Kidney capillary endothelial cell (primary cell): ENCODE results near the gene ZNF69.
"Not testable (repeated sequence)": the region's sequence is repeated elsewhere in the genome, so short reads cannot be mapped to it uniquely, and the experiment has no call there.

ENCODE experiments used
- DNase-seq: peaks from one replicate; pipeline ENCODE4 v3.0.0-alpha.2; 2018; ENCODE audit warnings: low spot score

ZNF69 gene

DNA sequence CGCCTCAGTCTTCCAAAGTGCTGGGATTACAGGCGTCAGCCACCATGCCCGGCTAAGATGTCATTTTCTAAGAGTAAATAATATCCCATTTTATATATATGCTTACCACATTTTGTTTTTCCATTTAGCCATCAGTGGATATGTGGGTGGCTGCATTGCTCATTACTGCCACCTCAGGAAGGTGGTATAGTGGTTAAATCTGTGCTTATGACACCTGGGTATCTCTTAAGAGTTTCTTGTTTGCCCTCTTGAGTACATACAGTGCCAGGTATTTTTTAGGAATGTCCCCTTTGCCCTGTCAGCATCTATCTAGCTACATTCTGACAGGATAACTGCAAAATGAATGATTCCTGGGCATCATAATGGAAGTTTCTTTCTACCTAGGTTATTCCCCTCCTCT lies 14.6 kb downstream of the ZNF69 start:
- no peak for DNase-seq

DNA sequence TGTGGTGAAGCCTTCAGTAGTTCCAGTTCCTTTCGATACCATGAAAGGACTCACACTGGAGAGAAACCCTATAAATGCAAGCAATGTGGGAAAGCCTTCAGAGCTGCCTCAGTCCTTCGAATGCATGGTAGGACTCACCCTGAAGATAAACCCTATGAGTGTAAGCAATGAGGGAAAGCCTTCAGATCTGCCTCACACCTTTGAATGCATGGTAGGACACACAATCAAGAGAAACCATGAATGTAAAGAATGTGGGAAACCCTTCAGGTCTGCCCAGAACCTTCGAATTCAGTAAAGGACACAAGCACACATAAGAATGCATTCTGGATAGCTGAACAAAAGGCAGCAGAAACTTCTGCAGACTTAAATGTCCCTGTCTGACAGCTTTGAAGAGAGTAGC lies 18.3 kb downstream of the ZNF69 start:
- no peak for DNase-seq

DNA sequence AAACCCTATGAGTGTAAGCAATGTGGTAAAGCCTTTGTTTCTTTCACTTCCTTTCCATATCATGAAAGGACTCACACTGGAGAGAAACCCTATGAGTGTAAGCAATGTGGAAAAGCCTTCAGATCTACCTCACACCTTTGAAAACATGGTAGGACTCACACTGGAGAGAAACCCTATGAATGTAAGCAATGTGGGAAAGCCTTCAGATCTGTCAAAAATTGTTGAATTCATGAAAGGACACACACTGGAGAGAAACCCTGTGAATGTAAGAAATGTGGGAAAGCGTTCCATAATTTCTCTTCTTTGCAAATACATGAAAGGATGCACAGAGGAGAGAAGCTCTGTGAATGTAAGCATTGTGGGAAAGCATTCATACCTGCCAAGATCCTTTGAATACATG lies 24.4 kb downstream of the ZNF69 start:
- not testable (repeated sequence) for DNase-seq

DNA sequence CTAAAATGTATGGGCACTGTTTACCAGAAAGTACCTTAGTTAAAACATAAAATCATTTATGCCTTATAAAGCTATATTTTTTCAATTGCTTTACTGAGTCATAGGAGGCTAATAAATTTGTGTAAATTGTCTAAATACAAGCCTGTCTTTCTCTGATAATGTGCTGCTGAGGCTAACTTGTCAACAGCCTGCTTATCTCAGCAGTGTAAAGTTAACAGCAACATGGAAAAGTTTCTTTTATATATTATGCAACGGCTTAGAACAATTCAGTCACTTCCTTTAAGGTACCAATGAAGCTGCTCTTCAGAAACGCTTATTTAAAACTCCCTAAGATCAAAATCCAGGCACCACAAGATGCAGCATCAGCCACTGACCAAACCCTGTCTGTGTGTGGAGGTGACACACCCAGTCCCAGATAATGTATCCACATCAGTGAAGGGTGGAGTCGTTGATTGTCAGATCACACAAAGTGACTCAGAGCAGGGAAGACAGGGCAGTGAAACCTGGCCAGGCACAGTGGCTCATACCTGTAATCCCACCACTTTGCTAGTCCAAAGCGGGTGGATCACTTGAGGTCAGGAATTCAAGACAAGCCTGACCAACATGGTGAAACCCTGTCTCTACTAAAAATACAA lies 27.0 kb downstream of the ZNF69 start:
- DNase-seq, result not testable (repeated sequence)

DNA sequence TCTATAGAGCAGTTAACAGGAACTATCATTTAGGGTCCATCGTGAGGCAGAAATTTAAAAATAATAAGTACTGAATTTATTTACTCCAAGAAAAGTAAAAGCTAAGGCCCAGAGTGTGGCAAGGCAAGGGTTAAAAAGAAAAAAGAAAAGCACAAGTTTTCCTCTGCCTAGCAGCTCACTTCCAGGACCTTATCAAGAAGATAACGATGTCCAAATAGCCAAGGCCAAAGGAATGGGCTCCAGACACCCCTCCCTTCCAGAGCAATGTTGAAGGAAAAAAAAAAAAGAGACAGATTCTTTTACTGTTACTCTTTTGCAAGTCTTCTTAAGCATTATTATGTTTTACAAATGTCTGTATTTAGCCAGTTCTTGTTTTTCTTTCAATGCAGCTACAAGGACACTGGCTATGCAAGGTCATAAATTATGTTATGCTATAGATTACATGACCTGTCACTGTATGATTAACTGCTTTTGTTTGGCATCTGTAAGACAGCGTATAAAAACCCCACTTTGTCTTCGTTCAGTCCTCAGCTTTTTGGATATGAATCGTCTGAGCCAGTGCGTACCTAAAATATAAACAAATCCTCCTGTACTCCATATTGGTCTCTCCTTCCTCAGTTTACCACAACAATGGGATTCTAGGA lies 34.4 kb downstream of the ZNF69 start:
- DNase-seq, result no peak

DNA sequence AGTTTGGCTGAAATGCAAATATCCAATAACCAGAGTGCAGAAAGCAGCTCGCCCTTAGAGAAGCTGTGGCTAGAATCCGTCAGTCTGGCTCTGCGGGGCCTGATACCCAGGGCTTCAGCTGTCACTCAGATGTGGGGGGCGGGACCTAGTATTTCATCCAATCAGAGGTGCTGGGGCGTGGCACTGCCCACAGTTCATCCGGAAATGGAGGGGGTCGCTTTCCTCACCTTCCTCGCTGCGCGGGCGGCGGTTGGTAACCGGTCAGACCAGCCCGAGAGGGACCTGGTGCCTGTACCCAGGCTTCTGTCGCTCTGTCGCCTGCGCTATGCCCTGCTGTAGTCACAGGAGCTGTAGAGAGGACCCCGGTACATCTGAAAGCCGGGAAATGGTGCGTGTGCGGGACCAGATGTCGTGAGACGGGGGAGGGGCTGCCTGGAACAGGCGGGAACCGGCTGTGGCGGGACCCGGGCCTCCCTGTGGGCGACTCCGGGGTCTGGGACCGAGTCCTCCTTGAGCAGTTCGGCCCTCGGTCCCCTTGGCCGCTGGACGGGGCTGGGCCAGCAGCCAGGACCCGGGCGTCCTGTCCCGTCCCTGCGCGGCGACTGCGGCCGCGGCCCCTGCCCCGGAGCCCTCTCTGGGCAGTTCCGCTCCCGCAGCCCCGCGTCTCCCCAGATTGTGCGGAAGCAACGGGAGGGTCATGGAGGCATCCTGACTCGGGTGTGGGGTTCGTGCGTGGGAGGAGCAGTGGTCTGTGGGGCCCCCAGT lies 37.5 kb downstream of the ZNF69 start, which contains the start of gene ZNF700:
ZNF700 (plus strand) TSS at position 222 of the 765 bp plus-strand sequence; CDS start at position 326, 104 bp downstream.
- DNase-seq, result peak; percentile 88

DNA sequence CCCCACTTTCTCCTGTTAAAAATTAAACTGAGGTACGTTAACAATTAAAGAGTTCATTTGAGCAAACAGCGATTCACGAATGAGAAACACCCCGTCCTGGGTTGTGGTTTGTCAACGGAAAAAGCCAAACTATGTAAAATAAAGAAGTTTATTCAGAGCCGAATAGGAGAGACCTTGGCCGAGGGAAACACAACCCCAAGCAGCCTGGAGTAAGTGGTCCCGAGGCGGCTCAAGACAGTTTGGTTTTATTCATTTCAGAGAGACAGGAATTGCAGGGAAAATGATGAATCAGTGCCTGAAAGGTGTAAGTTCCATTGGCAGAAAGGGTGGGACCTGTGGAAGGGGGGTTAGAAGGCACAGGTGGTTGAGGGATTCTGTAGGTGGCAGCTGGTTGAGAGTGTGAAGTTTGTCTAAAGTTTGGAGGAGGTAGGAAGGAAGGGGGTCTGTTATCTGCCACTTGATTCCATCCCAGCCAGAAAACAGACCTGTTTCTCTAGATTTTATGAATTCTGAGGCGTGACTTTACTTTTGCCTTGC lies 38.1 kb downstream of the ZNF69 start:
- DNase-seq, result not testable (repeated sequence)

DNA sequence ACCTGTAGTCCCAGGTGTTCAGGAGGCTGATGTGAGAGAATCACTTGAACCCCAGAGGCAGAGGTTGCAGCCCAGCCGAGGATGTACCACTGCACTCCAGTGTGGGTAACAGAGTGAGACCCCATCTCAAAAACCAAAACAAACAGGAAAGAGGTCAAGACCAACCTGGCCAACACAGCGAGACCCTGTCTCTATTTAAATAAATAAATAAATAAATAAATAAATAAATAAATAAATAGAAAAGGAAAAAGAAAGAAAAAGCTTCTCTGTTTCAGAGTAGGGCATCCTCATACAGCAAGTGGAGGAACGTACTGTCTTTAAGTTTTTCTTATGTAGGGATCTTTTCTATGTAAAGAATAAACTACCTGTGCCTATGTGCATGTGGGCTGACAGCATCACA lies 39.6 kb downstream of the ZNF69 start:
- no peak for DNase-seq

DNA sequence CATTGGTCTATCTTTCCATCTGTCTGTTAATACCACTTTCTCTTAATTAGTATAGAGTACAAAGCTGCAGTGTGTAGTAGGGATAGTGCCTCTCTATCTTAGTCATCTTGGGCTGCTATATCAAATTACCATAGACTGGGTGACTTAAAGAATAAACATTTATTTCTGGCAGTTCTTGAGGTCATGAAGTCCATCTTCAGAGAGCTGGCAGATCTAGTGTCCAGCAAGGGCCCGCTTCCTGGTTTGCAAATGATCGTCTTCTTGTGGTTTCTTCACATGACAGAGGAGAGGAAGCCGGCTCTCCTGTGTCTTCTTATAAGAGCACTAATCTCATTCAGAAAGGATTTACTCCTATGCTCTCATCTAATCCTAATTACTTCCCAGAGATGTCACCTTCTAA lies 43.5 kb downstream of the ZNF69 start:
- no peak for DNase-seq

DNA sequence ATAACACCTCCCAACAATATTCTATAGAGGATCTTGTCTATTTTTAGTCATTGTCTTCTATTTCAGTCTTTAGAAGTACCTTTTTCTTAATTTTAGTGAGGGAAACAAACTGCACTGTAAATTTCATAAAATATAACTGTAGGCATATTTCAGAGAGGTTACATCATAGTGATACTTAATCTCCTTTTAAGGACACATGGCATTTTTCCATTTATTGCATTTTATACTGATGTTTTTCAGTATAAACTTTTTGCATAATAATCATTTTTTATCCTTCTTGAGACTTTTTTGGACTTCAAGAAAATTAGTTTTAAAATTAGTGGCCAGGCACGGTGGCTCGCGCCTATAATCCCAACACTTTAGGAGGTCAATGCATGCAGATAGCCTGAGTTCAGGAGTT lies 43.9 kb downstream of the ZNF69 start:
- no peak for DNase-seq

DNA sequence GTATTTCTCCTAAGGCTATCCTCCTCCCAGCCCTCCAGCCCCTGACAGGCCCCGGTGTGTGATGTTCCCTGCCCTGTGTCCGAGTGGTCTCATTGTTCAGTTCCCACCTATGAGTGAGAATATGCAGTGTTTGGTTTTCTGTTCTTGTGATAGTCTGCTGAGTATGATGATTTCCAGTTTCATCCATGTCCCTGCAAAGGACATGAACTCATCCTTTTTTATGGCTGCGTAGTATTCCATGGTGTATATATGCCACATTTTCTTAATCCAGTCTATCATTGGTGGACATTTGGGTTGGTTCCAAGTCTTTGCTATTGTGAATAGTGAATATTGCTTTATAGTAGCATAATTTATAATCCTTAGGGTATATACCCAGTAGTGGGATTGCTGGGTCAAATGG lies 48.2 kb downstream of the ZNF69 start:
- not testable (repeated sequence) for DNase-seq

DNA sequence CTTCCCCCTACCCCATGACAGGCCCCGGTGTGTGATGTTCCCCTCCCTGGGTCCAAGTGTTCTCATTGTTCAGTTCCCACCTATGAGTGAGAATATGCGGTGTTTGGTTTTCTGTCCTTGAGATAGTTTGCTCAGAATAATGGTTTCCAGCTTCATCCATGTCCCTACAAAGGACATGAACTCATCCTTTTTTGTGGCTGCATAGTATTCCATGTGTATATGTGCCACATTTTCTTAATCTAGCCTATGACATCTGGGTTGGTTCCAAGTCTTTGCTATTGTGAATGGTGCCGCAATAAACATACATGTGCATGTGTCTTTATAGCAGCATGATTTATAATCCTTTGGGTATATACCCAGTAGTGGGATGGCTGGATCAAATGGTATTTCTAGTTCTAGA lies 50.8 kb downstream of the ZNF69 start:
- DNase-seq, result not testable (repeated sequence)

DNA sequence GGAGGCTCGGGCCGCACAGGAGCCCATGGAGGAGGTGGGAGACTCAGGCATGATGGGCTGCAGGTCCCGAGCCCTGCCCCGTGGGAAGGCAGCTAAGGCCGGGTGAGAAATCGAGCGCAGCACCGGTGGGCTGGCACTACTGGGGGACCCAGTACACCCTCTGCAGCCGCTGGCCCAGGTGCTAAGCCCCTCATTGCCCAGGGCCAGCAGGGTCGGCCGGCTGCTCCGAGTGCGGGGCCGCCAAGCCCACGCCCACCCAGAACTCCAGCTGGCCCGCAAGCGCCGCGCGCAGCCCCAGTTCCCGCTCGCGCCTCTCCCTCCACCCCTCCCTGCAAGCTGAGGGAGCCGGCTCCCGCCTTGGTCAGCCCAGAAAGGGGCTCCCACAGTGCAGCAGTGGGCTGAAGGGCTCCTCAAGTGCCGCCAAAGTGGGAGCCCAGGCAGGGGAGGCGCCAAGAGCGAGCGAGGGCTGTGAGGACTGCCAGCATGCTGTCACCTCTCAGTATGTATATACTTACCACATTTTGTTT lies 53.8 kb downstream of the ZNF69 start:
- not testable (repeated sequence) for DNase-seq

DNA sequence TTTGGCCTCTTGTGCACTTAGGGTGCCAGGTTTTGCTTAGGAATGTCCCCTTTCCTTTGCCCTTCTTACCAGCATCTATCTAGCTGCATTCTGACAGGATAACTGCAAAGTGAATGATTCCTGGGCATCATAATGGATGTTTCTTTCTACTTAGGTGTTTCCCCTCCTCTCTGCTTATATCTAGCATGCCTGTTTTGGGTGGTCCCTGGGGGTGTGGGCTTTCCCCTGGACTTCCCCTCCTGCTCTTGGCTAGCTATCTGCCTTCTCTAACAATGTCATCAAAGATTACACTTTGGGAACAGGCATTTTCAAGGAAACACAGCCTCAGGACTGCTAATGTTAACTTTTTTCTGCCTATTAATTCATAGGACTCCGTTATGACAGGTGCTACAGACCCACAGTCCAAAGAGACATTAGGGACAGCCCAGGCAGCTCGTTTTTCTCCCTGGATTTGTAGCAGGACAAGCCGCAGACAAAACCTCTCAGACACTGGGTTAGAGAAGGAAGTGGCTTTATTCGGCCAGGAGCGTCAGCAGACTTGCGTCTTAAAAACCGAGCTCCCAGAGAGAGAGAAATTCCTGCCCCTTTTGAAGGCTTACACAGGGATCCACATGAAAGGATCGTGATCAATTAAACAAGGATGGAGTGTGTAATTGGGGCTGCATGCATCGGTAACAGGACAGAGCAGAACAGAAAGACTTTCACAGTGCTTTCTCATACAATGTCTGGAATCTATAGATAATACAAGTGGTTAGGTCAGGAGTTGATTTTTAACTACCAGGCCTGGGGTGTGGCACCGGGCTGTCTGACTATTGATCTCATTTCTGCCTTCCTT lies 54.6 kb downstream of the ZNF69 start:
- DNase-seq, result no peak

DNA sequence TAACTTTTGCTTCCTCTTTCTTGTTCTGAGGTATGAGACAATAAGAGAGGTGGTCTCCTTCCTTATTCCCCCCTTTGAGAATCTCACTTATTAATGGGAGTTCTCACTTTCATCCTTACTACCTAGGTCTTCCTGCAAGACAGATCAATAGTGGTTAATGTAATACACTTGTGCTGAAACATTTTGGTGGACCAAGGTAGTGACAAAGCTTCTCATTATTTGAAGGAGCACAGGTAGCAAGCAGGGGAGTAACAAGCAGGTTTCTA lies 55.2 kb downstream of the ZNF69 start:
- no peak for DNase-seq

DNA sequence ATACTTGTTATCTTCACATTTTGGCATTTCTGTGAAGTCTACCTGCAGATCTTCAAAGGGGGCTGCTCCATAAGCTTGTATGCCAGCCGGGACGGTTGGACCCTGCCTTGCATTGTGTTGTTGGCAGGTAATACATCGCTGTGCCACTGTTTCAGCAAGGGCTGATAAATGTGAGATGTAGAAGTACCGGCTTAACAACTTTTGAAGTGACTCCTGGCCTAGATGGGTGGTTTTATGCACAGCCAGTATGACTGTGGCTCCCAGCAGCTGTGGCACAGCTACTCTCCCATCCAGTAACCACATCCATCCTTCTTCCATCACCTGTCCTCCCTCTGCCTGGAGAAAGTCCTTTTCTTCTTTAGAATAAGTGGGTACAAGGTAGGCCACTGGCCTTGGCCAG lies 57.1 kb downstream of the ZNF69 start:
- DNase-seq, result no peak

DNA sequence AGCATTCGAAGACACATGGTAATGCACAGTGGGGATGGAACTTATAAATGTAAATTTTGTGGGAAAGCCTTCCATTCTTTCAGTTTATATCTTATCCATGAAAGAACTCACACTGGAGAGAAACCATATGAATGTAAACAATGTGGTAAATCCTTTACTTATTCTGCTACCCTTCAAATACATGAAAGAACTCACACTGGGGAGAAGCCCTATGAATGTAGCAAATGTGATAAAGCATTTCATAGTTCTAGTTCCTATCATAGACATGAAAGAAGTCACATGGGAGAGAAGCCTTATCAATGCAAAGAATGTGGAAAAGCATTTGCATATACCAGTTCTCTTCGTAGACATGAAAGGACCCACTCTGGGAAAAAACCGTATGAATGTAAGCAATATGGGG lies 61.1 kb downstream of the ZNF69 start:
- no peak for DNase-seq

DNA sequence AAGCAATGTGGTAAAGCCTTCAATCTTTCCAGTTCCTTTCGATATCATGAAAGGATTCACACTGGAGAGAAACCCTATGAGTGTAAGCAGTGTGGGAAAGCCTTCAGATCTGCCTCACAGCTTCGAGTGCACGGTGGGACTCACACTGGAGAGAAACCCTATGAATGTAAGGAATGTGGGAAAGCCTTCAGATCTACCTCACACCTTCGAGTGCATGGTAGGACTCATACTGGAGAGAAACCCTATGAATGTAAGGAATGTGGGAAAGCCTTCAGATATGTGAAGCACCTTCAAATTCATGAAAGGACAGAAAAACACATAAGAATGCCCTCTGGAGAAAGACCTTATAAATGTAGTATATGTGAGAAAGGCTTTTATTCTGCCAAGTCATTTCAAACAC lies 61.6 kb downstream of the ZNF69 start:
- no peak for DNase-seq

DNA sequence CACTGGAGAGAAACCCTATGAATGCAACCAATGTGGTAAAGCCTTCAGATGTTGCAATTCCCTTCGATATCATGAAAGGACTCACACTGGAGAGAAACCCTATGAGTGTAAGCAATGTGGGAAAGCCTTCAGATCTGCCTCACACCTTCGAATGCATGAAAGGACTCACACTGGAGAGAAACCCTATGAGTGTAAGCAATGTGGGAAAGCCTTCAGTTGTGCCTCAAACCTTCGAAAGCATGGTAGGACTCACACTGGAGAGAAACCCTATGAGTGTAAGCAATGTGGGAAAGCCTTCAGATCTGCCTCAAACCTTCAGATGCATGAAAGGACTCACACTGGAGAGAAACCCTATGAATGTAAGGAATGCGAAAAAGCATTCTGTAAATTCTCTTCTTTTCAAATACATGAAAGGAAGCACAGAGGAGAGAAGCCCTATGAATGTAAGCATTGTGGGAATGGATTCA lies 62.1 kb downstream of the ZNF69 start:
- DNase-seq, result not testable (repeated sequence)

DNA sequence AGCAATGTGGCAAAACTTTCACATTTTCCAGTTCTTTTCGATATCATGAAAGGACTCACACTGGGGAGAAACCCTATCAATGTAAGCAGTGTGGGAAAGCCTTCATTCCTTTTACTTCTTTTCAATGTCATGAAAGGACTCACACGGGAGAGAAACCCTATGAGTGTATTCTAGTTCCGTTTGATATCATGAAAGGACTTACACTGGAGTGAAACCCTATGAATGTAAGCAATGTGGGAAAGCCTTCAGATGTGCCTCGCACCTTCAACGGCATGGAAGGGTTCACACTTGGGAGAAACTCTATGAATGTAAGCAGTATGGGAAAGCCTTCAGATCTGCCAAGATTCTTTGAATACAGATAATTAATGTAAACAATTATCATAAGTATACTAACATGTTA lies 62.7 kb downstream of the ZNF69 start:
- DNase-seq, result no peak
